ENCODE results near the gene TCEANC2. TPM values are rescaled to one million over a fixed set of nuclear protein-coding genes. Genes with fewer than 3 reads are reported as not detected.
"Not testable (repeated sequence)": the region's sequence is repeated elsewhere in the genome, so short reads cannot be mapped to it uniquely, and the experiment has no call there.

The TCEANC2 gene
- polyA plus RNA-seq, 4 donors: 8.1 to 11.2 (median 10.0) TPM

GRCh38 chr1:54081306-54082270, 28.2 kb downstream of the TCEANC2 start:
- no peak for DNase-seq (ENCODE audit: low read depth in 4 of 4, low spot score in 3 of 4)

GRCh38 chr1:54084794-54085193, 31.4 kb downstream of the TCEANC2 start:
- no peak for DNase-seq (ENCODE audit: low read depth in 4 of 4, low spot score in 3 of 4)

- no peak for DNase-seq (ENCODE audit: low read depth in 4 of 4, low spot score in 3 of 4)
Observed at GRCh38 chr1:54086754-54087153, 33.3 kb downstream of the TCEANC2 start.

- DNase-seq (ENCODE audit: low read depth in 4 of 4, low spot score in 3 of 4): no peak
Observed at GRCh38 chr1:54088385-54088784, 35.0 kb downstream of the TCEANC2 start.

- DNase-seq (ENCODE audit: low read depth in 4 of 4, low spot score in 3 of 4): no peak
Observed at GRCh38 chr1:54091666-54092065, 38.3 kb downstream of the TCEANC2 start.

GRCh38 chr1:54094001-54094729, 40.8 kb downstream of the TCEANC2 start:
- no peak for DNase-seq (ENCODE audit: low read depth in 4 of 4, low spot score in 3 of 4)

- not testable (repeated sequence) for DNase-seq (ENCODE audit: low read depth in 4 of 4, low spot score in 3 of 4)
Observed at GRCh38 chr1:54094730-54095105, 41.3 kb downstream of the TCEANC2 start.

GRCh38 chr1:54095546-54096226, 42.3 kb downstream of the TCEANC2 start:
- DNase-seq (ENCODE audit: low read depth in 4 of 4, low spot score in 3 of 4): peak in 1 of 4 donors; percentile 36

- DNase-seq (ENCODE audit: low read depth in 4 of 4, low spot score in 3 of 4): no peak
Observed at GRCh38 chr1:54096227-54096876, 42.9 kb downstream of the TCEANC2 start.

- DNase-seq (ENCODE audit: low read depth in 4 of 4, low spot score in 3 of 4): no peak
Observed at GRCh38 chr1:54096877-54097240, 43.5 kb downstream of the TCEANC2 start.

- no peak for DNase-seq (ENCODE audit: low read depth in 4 of 4, low spot score in 3 of 4)
Observed at GRCh38 chr1:54099061-54099610, 45.7 kb downstream of the TCEANC2 start.

- DNase-seq (ENCODE audit: low read depth in 4 of 4, low spot score in 3 of 4): no peak
Observed at GRCh38 chr1:54100500-54100899, 47.1 kb downstream of the TCEANC2 start.

- no peak for DNase-seq (ENCODE audit: low read depth in 4 of 4, low spot score in 3 of 4)
Observed at GRCh38 chr1:54103414-54103813, 50.0 kb downstream of the TCEANC2 start.

- not testable (repeated sequence) for DNase-seq (ENCODE audit: low read depth in 4 of 4, low spot score in 3 of 4)
Observed at GRCh38 chr1:54104613-54105012, 51.2 kb downstream of the TCEANC2 start.

GRCh38 chr1:54105080-54105479, 51.7 kb downstream of the TCEANC2 start:
- DNase-seq (ENCODE audit: low read depth in 4 of 4, low spot score in 3 of 4): no peak

- DNase-seq (ENCODE audit: low read depth in 4 of 4, low spot score in 3 of 4): no peak
Observed at GRCh38 chr1:54105736-54106269, 52.4 kb downstream of the TCEANC2 start.

GRCh38 chr1:54107131-54107530, 53.7 kb downstream of the TCEANC2 start:
- no peak for DNase-seq (ENCODE audit: low read depth in 4 of 4, low spot score in 3 of 4)

- no peak for DNase-seq (ENCODE audit: low read depth in 4 of 4, low spot score in 3 of 4)
Observed at GRCh38 chr1:54108156-54108555, 54.7 kb downstream of the TCEANC2 start.

GRCh38 chr1:54109129-54110090, 56.0 kb downstream of the TCEANC2 start:
- no peak for DNase-seq (ENCODE audit: low read depth in 4 of 4, low spot score in 3 of 4)
